ENCODE results near the gene SIRT5.

- no peak for TF ChIP-seq KDM1A (IDR thresholded peaks at IDR 0.05; ENCODE audit: low read depth)
- no peak for TF ChIP-seq HMGXB4 (CRISPR knock-in tag; IDR thresholded peaks at IDR 0.05; ENCODE audit: borderline replicate concordance)
- TF ChIP-seq MAZ (IDR thresholded peaks at IDR 0.05; ENCODE audit: borderline replicate concordance, low read depth, low read length), result no peak
- no peak for TF ChIP-seq POLR2AphosphoS2 (conservative IDR thresholded peaks at IDR 0.05; ENCODE audit: low read length)
- no peak for TF ChIP-seq CTCF (IDR thresholded peaks at IDR 0.05)
- no peak for TF ChIP-seq POLR2A (IDR thresholded peaks at IDR 0.05; ENCODE audit: low read length)
Measured at GRCh38 chr6:13600036-13600435, 25.6 kb downstream of the SIRT5 start.

Measured in A549 (cell line).